MV-4-11 (cell line): ENCODE results near the gene ARHGEF2.

Experiments used
- DNase-seq: peaks from one replicate; lab custom pipeline; 2025; lab: John Stamatoyannopoulos, UW

ARHGEF2 gene

DNA sequence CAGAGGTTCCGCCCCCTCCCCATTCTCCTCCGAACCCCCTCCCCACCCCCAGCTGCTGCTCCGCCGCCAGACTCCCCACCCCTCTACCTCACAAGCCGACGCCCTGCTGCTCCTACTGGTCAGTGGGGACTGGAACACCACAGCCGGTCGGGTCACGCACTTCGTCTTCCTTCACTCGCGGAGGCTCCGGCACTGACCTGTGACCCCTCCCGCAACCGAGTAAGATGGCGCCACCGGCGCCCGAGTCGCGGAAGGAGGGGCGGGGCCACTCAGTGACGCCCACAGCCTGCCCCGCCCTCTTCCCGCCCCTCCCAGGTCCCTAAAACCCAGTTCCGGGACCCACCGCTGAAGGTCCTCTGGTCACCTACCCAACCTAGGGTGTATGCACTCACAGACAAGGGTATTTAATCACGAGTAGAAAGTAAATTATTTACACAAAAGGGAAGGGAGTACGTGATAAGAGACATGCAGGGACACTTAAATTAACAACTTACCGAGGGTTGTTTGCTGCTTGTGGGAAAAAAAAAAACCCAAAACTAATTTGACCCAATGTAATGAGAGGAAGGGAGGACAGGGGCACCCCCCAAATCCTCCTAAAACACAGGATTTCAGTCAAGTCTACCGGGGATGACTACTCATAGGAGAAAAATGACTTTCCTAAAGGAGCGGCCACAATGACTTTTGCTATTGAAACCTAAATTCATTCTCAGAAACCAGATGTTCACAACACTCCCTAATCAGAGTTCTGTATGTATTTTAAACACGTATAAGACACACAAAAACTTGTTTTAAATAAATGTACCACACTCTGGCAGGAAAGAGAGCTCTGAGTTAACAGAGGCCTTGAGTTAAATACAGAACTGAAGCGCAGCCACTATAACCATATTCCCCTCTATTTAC lies 66.9 kb downstream of the ARHGEF2 start, which contains the start of gene RIT1:
Gene RIT1 (minus strand): TSS at position 194 of the 900 bp plus-strand sequence. CDS start 588 bp downstream, outside the sequence.
- DNase-seq = peak; percentile 75

DNA sequence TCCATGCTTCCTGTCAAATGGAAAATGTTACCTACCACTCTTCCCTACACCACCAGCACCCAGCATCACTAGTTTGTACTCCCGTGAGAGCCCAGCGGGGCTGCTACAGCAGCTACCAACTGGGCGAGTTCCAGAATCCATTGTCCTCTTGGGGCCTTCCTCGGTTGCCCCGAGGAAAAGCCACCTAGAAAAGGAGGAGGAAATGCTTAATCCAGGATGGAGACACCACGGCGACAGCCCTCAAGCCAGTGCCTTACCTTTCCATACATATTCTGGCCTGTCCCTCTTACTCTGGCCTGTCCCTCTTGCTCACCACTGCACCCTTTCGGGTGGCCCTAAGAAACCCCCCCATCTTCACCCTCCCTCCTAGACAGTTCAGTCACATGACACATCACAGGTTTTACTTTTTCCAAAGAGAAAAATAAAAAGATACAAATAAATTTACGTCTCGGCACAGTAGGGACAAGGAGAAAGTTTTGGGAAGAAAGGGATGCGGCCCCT lies 67.7 kb downstream of the ARHGEF2 start:
- DNase-seq = no peak

DNA sequence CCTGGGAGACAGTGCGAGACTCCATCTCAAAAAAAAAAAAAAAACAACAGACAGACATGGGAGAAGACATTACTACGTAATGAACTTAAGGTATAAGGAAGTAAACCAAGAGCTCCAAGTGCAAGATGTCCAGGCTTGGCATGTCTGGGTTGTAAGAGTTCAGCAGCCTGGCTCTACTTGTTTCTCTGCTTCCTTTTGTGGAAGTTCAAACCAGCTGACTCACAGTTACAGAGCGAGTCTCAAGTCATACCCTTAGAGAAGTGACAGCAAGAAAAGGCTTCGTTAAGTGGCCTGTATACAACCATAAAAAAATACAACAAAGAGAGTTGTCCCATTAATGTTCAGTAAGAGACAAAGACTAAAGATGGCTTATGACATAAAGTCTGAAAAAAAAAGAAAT lies 68.5 kb downstream of the ARHGEF2 start:
- DNase-seq = peak; percentile 89

DNA sequence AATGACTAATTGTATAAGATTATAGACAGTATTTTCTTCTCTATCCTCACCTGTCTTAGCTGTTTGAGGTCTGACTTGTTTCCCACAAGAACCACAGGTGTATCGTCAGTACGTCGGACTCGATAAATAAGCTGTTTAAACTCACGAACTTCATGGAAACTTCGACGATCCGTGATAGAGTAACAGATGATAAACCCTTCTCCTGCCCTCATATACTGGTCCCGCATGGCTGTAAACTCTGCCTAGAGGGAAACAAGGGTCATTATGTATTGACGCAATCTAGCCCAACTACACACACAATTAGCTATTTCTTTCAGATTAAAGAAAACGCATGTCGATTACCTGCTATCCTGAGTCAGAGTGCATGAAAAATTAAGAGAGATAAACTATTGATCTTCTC lies 74.1 kb downstream of the ARHGEF2 start:
- DNase-seq = no peak

DNA sequence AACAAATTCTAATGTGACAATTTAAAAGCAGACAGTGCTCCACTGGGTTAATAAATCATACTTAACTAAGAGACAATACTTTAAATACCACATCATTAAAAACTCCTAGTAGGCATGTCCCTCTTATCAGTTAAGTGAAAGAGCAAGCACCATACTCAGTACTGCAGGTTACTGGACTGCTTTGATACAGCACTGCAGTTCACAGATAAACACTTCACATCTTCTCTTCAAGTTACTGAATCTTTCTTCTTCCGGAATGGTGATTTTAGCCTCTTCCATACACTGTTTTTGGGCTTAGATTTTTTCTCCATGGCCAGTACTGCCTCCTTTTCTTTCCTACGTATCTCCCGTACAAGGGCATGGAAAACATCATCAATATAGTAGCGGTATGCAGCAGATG lies 78.2 kb downstream of the ARHGEF2 start:
- no peak for DNase-seq

DNA sequence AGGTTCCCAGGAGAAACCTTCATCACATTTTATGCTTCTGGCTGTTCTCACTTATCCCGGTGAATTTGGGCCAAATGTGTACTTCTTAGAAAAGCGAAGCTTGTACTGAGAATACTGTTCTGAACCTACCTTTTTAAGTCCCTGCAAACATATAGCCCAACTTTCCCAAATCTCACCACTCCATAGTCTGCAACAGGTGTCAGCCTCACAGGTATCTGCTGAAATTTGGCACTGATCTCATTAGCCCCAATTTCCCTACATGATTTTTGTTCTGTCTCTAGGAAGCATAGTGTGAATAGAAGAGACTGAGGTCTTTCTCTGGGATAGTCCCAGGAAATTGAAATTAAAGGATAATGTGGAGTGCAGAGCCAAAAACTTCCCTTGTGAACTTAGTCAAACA lies 78.7 kb downstream of the ARHGEF2 start:
- no peak for DNase-seq

DNA sequence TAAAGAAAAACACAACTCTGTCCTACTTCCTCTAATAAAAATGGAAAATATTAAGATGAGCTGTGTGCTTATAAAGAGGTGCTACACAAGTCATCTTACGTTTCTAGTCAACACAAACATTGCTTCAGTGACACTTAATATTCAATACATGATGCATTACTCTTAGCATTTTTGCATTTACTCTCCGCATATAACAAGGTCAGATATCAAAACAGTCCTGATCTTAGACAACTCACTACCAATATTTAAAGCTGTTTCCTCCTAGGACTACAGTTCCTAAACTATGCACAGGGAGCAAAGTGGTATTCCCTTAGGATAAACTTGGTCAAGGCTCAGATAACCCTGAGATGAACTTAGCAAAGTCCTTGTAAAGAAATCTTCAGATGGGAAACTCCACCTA lies 79.5 kb downstream of the ARHGEF2 start:
- no peak for DNase-seq

DNA sequence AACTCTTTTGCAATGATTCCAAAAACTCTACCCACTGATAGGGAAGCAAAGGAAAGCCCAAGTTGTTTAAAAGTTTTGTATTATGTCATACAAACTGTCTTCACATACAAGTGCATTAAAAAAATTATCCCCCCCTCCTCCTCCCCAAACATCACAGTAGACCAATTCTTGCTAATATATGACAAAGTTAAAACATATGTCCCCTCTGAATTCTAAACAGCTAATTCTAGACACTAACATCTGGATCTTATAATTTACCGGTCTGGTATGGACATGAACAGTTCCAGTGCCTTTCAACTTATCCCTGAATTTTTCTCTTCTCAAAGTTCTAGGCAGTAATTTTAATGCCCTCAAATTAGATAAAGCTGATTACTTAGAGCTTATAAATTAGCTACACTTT lies 80.6 kb downstream of the ARHGEF2 start:
- DNase-seq = no peak
